C4-2B (cell line): ENCODE data around the gene ZNF804A.
"Not testable (repeated sequence)": the region's sequence is repeated elsewhere in the genome, so short reads cannot be mapped to it uniquely, and the experiment has no call there.

Experiments used
- H3K27ac ChIP-seq: fragments of 450-650 bp; 2 replicates; pipeline ENCODE4 v1.5.1; 2017
- ZFX ChIP-seq: fragments of 450-650 bp; IDR thresholded peaks from 2 replicates; pipeline ENCODE4 v1.6.1; 2017
- TF ChIP-seq, protein P1 (sequence below): fragments of 450-650 bp; conservative IDR thresholded peaks from 2 replicates; pipeline ENCODE4 v1.5.1; 2017; ENCODE audit warnings: mild to moderate bottlenecking

ZNF804A gene

GRCh38 chr2:184735611-184736010, 137.3 kb downstream of the ZNF804A start:
- H3K27ac ChIP-seq = no peak overlapping the region
- no peak for TF ChIP-seq ZFX
- TF ChIP-seq, protein P1, sequence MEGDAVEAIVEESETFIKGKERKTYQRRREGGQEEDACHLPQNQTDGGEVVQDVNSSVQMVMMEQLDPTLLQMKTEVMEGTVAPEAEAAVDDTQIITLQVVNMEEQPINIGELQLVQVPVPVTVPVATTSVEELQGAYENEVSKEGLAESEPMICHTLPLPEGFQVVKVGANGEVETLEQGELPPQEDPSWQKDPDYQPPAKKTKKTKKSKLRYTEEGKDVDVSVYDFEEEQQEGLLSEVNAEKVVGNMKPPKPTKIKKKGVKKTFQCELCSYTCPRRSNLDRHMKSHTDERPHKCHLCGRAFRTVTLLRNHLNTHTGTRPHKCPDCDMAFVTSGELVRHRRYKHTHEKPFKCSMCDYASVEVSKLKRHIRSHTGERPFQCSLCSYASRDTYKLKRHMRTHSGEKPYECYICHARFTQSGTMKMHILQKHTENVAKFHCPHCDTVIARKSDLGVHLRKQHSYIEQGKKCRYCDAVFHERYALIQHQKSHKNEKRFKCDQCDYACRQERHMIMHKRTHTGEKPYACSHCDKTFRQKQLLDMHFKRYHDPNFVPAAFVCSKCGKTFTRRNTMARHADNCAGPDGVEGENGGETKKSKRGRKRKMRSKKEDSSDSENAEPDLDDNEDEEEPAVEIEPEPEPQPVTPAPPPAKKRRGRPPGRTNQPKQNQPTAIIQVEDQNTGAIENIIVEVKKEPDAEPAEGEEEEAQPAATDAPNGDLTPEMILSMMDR = no peak

DNA sequence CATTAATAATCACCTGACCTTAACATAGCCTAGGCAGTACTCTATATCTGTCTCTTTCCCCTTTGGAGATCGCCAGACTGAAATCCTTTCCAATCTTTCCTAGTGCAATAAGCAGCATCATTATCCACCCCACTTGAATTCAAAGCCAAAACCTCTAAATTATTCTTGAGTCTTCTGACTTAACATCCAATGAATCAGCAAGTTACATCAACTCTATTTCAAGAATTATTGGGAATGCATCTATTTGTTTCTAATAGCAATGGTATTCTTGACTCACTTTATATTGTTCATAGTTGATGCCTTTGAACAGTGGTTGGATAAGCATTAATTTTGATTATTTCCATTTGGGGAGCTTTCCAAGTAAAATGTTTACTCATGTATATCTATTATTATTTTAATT, 144.8 kb downstream of the ZNF804A start:
- TF ChIP-seq ZFX = no peak
- TF ChIP-seq, protein P1 = no peak

GRCh38 chr2:184756161-184756560, 157.8 kb downstream of the ZNF804A start:
- TF ChIP-seq ZFX = no peak
- TF ChIP-seq, protein P1 = no peak
- H3K27ac ChIP-seq = no peak overlapping the region

More for the DNA sequence above, 144.8 kb downstream of the ZNF804A start:
- H3K27ac ChIP-seq = no peak overlapping the region

GRCh38 chr2:184756885-184757284, 158.6 kb downstream of the ZNF804A start:
- no peak overlapping the region for H3K27ac ChIP-seq
- no peak for TF ChIP-seq ZFX

- not testable (repeated sequence) for H3K27ac ChIP-seq
Measured at GRCh38 chr2:184759557-184760255, 161.4 kb downstream of the ZNF804A start.

GRCh38 chr2:184760931-184761330, 162.6 kb downstream of the ZNF804A start:
- TF ChIP-seq ZFX = no peak
- TF ChIP-seq, protein P1 = no peak
- no peak overlapping the region for H3K27ac ChIP-seq

DNA sequence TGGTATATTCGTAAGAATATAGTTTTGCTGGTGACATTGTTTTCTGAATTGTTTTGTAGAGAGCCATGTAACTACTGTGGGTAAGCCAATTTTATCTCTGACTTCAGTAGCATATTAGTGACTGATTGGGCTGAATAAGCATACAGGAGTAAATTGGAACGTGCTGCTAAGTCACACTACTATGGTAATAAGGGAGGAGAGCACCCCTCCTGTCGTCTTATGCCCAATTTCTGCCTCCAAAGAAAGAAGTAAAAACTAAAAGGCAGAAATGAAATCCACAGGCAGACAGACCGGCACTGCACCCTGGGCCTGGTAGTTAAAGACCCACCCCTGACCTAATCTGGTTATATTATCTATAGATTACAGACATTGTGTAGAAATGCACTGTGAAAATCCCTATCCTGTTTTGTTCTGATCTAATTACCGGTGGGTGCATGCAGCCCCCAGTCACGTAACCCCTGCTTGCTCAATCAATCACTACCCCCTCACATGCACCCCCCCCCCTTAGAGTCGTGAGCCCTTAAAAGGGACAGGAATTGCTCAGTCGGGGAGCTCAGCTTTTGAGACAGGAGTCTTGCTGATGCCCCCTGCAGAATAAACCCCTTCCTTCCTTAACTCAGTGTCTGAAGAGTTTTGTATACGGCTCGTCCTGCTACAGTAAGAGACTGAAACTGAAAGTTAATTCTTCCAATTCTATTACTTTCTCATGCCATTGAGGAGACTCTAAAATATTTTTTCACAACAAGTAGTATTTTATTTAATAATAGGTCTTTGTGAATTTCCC, 167.0 kb downstream of the ZNF804A start:
- no peak overlapping the region for H3K27ac ChIP-seq
- TF ChIP-seq ZFX = no peak
- TF ChIP-seq, protein P1 = no peak

GRCh38 chr2:184767059-184767458, 168.7 kb downstream of the ZNF804A start:
- TF ChIP-seq ZFX = no peak
- TF ChIP-seq, protein P1 = no peak
- H3K27ac ChIP-seq = no peak overlapping the region
